ENCODE data around the gene LRRC47.

LRRC47 gene

DNA sequence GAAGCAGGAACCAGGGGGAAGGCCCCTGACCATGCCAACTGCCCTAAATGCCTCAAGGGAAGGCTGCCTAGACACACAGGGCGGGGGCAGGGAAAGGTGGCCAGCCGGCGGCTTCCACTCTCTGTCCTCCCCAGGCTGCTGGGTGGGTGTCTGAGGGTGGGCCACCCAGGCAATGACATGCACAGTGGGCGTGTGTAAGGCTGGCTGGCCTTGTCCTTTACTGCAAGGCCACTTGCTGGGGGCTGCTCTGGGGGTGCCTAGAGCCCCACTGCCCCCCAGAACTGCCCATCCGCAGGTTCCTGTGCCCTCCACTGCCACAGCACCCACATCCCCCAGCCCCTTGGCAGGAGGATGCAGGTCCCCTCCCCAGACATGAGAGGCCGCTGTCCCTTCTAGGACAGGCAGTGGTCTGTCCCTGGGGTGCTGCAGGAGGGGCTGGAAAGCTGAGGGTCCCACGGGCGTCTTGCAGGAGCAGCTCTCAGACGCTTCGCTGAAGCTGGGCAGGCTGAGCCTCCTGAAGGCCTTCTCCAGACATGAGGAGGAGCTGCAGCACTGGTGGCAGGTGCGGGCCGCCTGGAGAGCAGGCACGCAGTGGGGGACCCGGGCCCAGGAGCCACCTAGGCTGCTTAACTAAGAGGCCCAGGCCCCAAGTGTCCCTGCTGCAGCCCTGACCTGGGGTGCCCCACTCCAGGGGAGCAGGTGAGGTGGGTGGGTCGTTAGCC is 34.0 kb downstream of the LRRC47 start:
- TF ChIP-seq, protein P1, sequence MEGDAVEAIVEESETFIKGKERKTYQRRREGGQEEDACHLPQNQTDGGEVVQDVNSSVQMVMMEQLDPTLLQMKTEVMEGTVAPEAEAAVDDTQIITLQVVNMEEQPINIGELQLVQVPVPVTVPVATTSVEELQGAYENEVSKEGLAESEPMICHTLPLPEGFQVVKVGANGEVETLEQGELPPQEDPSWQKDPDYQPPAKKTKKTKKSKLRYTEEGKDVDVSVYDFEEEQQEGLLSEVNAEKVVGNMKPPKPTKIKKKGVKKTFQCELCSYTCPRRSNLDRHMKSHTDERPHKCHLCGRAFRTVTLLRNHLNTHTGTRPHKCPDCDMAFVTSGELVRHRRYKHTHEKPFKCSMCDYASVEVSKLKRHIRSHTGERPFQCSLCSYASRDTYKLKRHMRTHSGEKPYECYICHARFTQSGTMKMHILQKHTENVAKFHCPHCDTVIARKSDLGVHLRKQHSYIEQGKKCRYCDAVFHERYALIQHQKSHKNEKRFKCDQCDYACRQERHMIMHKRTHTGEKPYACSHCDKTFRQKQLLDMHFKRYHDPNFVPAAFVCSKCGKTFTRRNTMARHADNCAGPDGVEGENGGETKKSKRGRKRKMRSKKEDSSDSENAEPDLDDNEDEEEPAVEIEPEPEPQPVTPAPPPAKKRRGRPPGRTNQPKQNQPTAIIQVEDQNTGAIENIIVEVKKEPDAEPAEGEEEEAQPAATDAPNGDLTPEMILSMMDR (IDR thresholded peaks at IDR 0.05; ENCODE audit: low read depth, low read length, poor library complexity, severe bottlenecking), result no peak
- no peak for TF ChIP-seq EZH2phosphoT487 (IDR thresholded peaks at IDR 0.05; ENCODE audit: borderline replicate concordance, low read length)

GRCh38 chr1:3761296-3762010 is 34.8 kb downstream of the LRRC47 start:
- Histone ChIP-seq H3K27me3 (ENCODE audit: control insufficient read depth, low read length) (peaks cover 8% of the 10 kb centered on the region; the same call in 1 of the 2 replicates), H3F3A (ENCODE audit: control insufficient read depth, insufficient read depth) (no peaks in the 10 kb centered on the region), H4K20me1 (ENCODE audit: control insufficient read depth, insufficient read depth, low read depth, low read length) (no peaks in the 10 kb centered on the region), H3K4me2 (ENCODE audit: low read length) (no peak overlapping the region), H3K79me2 (ENCODE audit: control insufficient read depth, low read length) (no peaks in the 10 kb centered on the region), H3K27ac (ENCODE audit: low read depth, low read length) (no peak overlapping the region), H3K36me3 (ENCODE audit: control insufficient read depth, low read length) (no peaks in the 10 kb centered on the region), H3K4me1 (ENCODE audit: control insufficient read depth, low read length) (no peaks in the 10 kb centered on the region), H3K4me3 (ENCODE audit: low read length) (no peak overlapping the region), H3K9me2 (replicated peaks; ENCODE audit: control insufficient read depth, low read length) (no peaks in the 10 kb centered on the region), H3K9me3 (ENCODE audit: control insufficient read depth, insufficient read depth, low read length) (no peaks in the 10 kb centered on the region)
- TF ChIP-seq EZH2phosphoT487 (IDR thresholded peaks at IDR 0.05; ENCODE audit: borderline replicate concordance, low read length), result no peak
- TF ChIP-seq, protein P1 (IDR thresholded peaks at IDR 0.05; ENCODE audit: low read depth, low read length, poor library complexity, severe bottlenecking), result no peak

More for the DNA sequence above, 34.0 kb downstream of the LRRC47 start:
- no peaks in the 10 kb centered on the region for H3F3A ChIP-seq (ENCODE audit: control insufficient read depth, insufficient read depth)
- H3K4me2 ChIP-seq (ENCODE audit: low read length), result no peak overlapping the region
- H3K4me3 ChIP-seq (ENCODE audit: low read length), result no peak overlapping the region
- H3K9me2 ChIP-seq (replicated peaks; ENCODE audit: control insufficient read depth, low read length), result no peaks in the 10 kb centered on the region
- no peaks in the 10 kb centered on the region for H3K36me3 ChIP-seq (ENCODE audit: control insufficient read depth, low read length)
- H3K79me2 ChIP-seq (ENCODE audit: control insufficient read depth, low read length), result no peaks in the 10 kb centered on the region
- H3K27me3 ChIP-seq (ENCODE audit: control insufficient read depth, low read length), result peaks cover 8% of the 10 kb centered on the region; the same call in 1 of the 2 replicates
- H3K27ac ChIP-seq (ENCODE audit: low read depth, low read length), result no peak overlapping the region
- no peaks in the 10 kb centered on the region for H3K9me3 ChIP-seq (ENCODE audit: control insufficient read depth, insufficient read depth, low read length)
- H3K4me1 ChIP-seq (ENCODE audit: control insufficient read depth, low read length), result no peaks in the 10 kb centered on the region
- H4K20me1 ChIP-seq (ENCODE audit: control insufficient read depth, insufficient read depth, low read depth, low read length), result no peaks in the 10 kb centered on the region

GRCh38 chr1:3759796-3760195 is 36.5 kb downstream of the LRRC47 start:
- H3K27ac ChIP-seq (ENCODE audit: low read depth, low read length), result no peak overlapping the region
- H3K4me1 ChIP-seq (ENCODE audit: control insufficient read depth, low read length), result no peaks in the 10 kb centered on the region
- no peaks in the 10 kb centered on the region for H3F3A ChIP-seq (ENCODE audit: control insufficient read depth, insufficient read depth)
- H3K9me3 ChIP-seq (ENCODE audit: control insufficient read depth, insufficient read depth, low read length), result no peaks in the 10 kb centered on the region
- H3K27me3 ChIP-seq (ENCODE audit: control insufficient read depth, low read length), result peaks cover 7% of the 10 kb centered on the region; the same call in 1 of the 2 replicates
- H3K9me2 ChIP-seq (replicated peaks; ENCODE audit: control insufficient read depth, low read length), result no peaks in the 10 kb centered on the region
- H4K20me1 ChIP-seq (ENCODE audit: control insufficient read depth, insufficient read depth, low read depth, low read length), result no peaks in the 10 kb centered on the region
- no peaks in the 10 kb centered on the region for H3K36me3 ChIP-seq (ENCODE audit: control insufficient read depth, low read length)
- no peak overlapping the region for H3K4me3 ChIP-seq (ENCODE audit: low read length)
- no peaks in the 10 kb centered on the region for H3K79me2 ChIP-seq (ENCODE audit: control insufficient read depth, low read length)
- TF ChIP-seq, protein P1 (IDR thresholded peaks at IDR 0.05; ENCODE audit: low read depth, low read length, poor library complexity, severe bottlenecking), result no peak
- TF ChIP-seq EZH2phosphoT487 (IDR thresholded peaks at IDR 0.05; ENCODE audit: borderline replicate concordance, low read length), result no peak
- no peak overlapping the region for H3K4me2 ChIP-seq (ENCODE audit: low read length)

Data from DOHH2 (cell line).